Endodermal cell (in vitro differentiated cells): ENCODE results near the gene CCDC86. TPM values are rescaled to one million over a fixed set of nuclear protein-coding genes. Genes with fewer than 3 reads are reported as not detected.

Source experiments
- DNase-seq: peaks from one replicate; pipeline ENCODE4 v3.0.0-alpha.2; 2017
- H3K27ac ChIP-seq: 2 replicates; pipeline ENCODE4 v1.5.1; 2013; ENCODE audit warnings: mild to moderate bottlenecking, low read depth, low read length, moderate library complexity
- H3K27me3 ChIP-seq: 2 replicates; pipeline ENCODE4 v1.6.1; 2013; ENCODE audit warnings: mild to moderate bottlenecking, low read length, moderate library complexity; ENCODE audit not compliant: insufficient read depth, control insufficient read depth, poor library complexity, severe bottlenecking
- H3K36me3 ChIP-seq: 2 replicates; pipeline ENCODE4 v1.7.0; 2013; ENCODE audit warnings: mild to moderate bottlenecking, low read length, moderate library complexity; ENCODE audit not compliant: control insufficient read depth, insufficient read depth
- H3K4me1 ChIP-seq: one replicate; pipeline ENCODE4 v1.7.0; 2013; ENCODE audit warnings: low read length; ENCODE audit not compliant: control insufficient read depth, insufficient read depth
- H3K4me3 ChIP-seq: 2 replicates; pipeline ENCODE4 v1.5.1; 2013; ENCODE audit warnings: mild to moderate bottlenecking, low read length, moderate library complexity
- H3K9ac ChIP-seq: 2 replicates; pipeline ENCODE4 v1.6.1; 2013; ENCODE audit warnings: mild to moderate bottlenecking, low read length, moderate library complexity; ENCODE audit not compliant: poor library complexity, severe bottlenecking; ENCODE audit errors: extremely low read depth
- H3K9me3 ChIP-seq: 2 replicates; pipeline ENCODE4 v1.6.1; 2013; ENCODE audit warnings: mild to moderate bottlenecking, low read length, moderate library complexity; ENCODE audit not compliant: control insufficient read depth
- H3K27ac Mint-ChIP-seq: 2 replicates; pipeline ENCODE4 v1.8.0; 2020; ENCODE audit warnings: mixed read lengths
- H3K27me3 Mint-ChIP-seq: 2 replicates; pipeline ENCODE4 v1.8.0; 2021; ENCODE audit warnings: mild to moderate bottlenecking, mixed read lengths; ENCODE audit not compliant: insufficient read depth
- H3K36me3 Mint-ChIP-seq: 2 replicates; pipeline ENCODE4 v1.8.0; 2020; ENCODE audit warnings: low read depth, mixed read lengths
- H3K4me1 Mint-ChIP-seq: 2 replicates; pipeline ENCODE4 v1.8.0; 2020; ENCODE audit warnings: mixed read lengths
- H3K4me3 Mint-ChIP-seq: 2 replicates; pipeline ENCODE4 v1.8.0; 2020; ENCODE audit warnings: mild to moderate bottlenecking, moderate library complexity, mixed read lengths
- H3K9me3 Mint-ChIP-seq: 2 replicates; pipeline ENCODE4 v1.8.0; 2020; ENCODE audit warnings: mild to moderate bottlenecking, mixed read lengths
- WGBS, 2 experiments: methylation state at CpG; one replicate each; pipeline versions ENCODE4 v1.1.5 to v1.1.7; 2013; ENCODE audit warnings: missing lambda C conversion rate in 2 of 2, mixed read lengths in 1 of 2; ENCODE audit not compliant: insufficient coverage in 1 of 2, insufficient read length in 1 of 2; 5-methylcytosine and 5-hydroxymethylcytosine counted together
- total RNA-seq, 2 donors: library from RNA; stranded (reverse); fragmentation: NEBNext Ultra II Directional in 1 of 2; extraction: Animal tissue kit (Norgen Biotek cat#: 25700) in 1 of 2; gene quantifications; 2 replicates in 1 of 2; 3 replicates in 1 of 2; pipeline ENCODE4 v1.2.1, GENCODE V29; 2021
- TF ChIP-seq, protein P1 (sequence below): fragments of 200-600 bp; sonication (generic); conservative IDR thresholded peaks from 2 replicates; pipeline ENCODE4 v1.5.0; 2021; ENCODE audit warnings: antibody characterized with exemption, mild to moderate bottlenecking

The CCDC86 gene
- total RNA-seq, 2 donors from 2014 or later, result 22.4 to 27.9 TPM

DNA sequence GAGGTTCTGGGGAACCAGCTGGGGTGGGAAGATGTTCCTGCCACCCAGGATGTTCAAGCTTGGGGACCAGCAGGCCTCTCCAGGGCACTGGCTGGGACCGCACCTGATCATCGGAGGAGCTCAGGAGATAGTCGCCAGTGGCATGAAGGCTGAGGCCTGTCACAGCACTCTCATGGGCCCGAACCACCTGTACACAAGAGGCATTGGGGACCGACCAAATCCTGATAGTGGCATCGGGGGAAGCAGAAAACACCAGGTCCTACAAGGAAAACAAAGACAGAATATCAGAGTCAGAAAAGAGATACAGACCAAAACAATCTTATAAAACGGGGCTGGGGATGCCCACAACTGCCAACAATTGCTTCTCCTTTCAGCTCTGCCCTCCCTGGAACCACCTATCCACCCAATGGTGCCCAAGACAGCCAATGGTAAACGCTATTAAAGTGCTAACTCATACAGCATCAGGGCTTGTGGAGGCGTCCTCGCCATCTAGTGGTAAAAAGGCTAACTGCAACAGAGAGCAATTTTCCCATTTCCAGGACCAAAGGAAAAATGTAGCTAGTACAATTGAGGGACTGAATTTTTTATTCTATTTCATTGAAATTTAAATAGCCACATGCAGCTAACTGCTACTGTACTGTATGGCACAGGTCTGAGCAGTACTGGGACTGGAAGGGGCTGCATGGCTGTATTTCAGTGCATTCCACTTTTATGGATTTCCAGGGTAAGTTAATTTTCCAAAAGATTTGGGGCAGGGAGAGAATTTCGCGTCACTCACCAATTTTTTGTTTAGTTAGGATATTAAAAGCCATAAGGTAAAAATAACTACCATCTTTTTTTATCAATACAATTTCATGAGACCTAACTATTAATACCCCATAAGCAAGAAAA is 57.4 kb downstream of the CCDC86 start:
- Mint-ChIP-seq H3K4me1 (peaks cover under 1% of the 10 kb centered on the region), H3K4me3 (no peak overlapping the region)
- H3K27ac ChIP-seq, result no peak overlapping the region

DNA sequence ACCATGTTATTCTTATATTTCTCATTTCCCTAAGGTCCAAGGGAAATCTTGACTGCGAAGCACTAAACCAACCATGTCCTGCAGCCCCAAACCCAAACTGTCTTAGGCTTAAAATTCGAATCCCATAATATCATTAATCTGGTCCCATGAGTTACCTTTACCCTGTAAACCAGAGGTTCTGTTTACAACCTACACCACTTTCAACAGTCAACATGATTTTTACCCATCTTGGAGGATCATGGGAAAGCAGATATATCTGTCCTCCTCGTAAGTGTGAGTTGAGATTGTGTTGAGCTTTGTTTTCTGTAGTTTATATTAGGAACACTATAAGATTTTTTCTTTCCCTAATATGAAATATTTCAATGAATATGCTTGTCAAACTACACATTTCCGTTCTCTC is 58.1 kb downstream of the CCDC86 start:
- TF ChIP-seq, protein P1, sequence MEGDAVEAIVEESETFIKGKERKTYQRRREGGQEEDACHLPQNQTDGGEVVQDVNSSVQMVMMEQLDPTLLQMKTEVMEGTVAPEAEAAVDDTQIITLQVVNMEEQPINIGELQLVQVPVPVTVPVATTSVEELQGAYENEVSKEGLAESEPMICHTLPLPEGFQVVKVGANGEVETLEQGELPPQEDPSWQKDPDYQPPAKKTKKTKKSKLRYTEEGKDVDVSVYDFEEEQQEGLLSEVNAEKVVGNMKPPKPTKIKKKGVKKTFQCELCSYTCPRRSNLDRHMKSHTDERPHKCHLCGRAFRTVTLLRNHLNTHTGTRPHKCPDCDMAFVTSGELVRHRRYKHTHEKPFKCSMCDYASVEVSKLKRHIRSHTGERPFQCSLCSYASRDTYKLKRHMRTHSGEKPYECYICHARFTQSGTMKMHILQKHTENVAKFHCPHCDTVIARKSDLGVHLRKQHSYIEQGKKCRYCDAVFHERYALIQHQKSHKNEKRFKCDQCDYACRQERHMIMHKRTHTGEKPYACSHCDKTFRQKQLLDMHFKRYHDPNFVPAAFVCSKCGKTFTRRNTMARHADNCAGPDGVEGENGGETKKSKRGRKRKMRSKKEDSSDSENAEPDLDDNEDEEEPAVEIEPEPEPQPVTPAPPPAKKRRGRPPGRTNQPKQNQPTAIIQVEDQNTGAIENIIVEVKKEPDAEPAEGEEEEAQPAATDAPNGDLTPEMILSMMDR, result no peak
- WGBS, 2 experiments, result 75 to 76% methylated on average over 2 to 3 of the region's 4 CpGs
- Histone ChIP-seq H3K9me3 (no peaks in the 10 kb centered on the region), H3K4me3 (no peak overlapping the region), H3K9ac (no peak overlapping the region), H3K27me3 (no peaks in the 10 kb centered on the region), H3K27ac (no peak overlapping the region), H3K36me3 (peaks cover 84% of the 10 kb centered on the region), H3K4me1 (no peaks in the 10 kb centered on the region)
- Mint-ChIP-seq H3K36me3 (peaks cover 64% of the 10 kb centered on the region), H3K27me3 (no peaks in the 10 kb centered on the region), H3K27ac (no peak overlapping the region), H3K4me1 (peaks cover 3% of the 10 kb centered on the region), H3K4me3 (no peak overlapping the region), H3K9me3 (no peaks in the 10 kb centered on the region)
- no peak for DNase-seq

More for the DNA sequence above, 57.4 kb downstream of the CCDC86 start:
- Histone ChIP-seq H3K4me3 (no peak overlapping the region), H3K36me3 (peaks cover 89% of the 10 kb centered on the region), H3K9ac (no peak overlapping the region), H3K9me3 (no peaks in the 10 kb centered on the region), H3K4me1 (no peaks in the 10 kb centered on the region), H3K27me3 (no peaks in the 10 kb centered on the region)
- Mint-ChIP-seq H3K27ac (peak overlapping the region; percentile 78), H3K9me3 (no peaks in the 10 kb centered on the region), H3K27me3 (no peaks in the 10 kb centered on the region), H3K36me3 (peaks cover 67% of the 10 kb centered on the region)
- TF ChIP-seq, protein P1, result peak; percentile 96
- 57 to 71% methylated on average over 10 to 12 of the region's 12 CpGs for WGBS, 2 experiments
- DNase-seq, result peak; percentile 80

Other genes with a start within 250 kb of the CCDC86 start
- not detected for gene MS4A8, start 142.5 kb upstream of the CCDC86 start, total RNA-seq
- gene MS4A18, start 117.4 kb upstream of the CCDC86 start, total RNA-seq, result not detected
- gene MS4A15, start 85.2 kb upstream of the CCDC86 start, total RNA-seq, result not detected
- not detected for gene MS4A10, start 56.8 kb upstream of the CCDC86 start, total RNA-seq
- under 1 TPM in 1 of 2 donors, not detected in 1; 0.15 TPM for gene PTGDR2, start 13.8 kb downstream of the CCDC86 start, total RNA-seq
- gene ZP1, start 25.4 kb downstream of the CCDC86 start, total RNA-seq, result not detected
- gene PRPF19, start 64.5 kb downstream of the CCDC86 start, total RNA-seq, result 100 to 1,000 TPM; 106 to 109 TPM
- gene TMEM109, start 72.0 kb downstream of the CCDC86 start, total RNA-seq, result 10 to 100 TPM; 41.4 to 56.8 TPM
- gene TMEM132A, start 82.3 kb downstream of the CCDC86 start, total RNA-seq, result 100 to 1,000 TPM; 135 to 140 TPM
- gene SLC15A3, start 110.1 kb downstream of the CCDC86 start, total RNA-seq, result 1 to 10 TPM; 1.4 to 1.6 TPM
- 1 to 10 TPM; 1.5 to 1.6 TPM for gene CD6, start 129.6 kb downstream of the CCDC86 start, total RNA-seq